ENCODE measurements around the gene HAPLN2. TPM values are rescaled to one million over a fixed set of nuclear protein-coding genes. Genes with fewer than 3 reads are reported as not detected.
"Not testable (repeated sequence)": the region's sequence is repeated elsewhere in the genome, so short reads cannot be mapped to it uniquely, and the experiment has no call there.

Gene HAPLN2
- total RNA-seq: not detected in 2 replicates
- polyA plus RNA-seq (2012): 0.14 TPM

- no peak for DNase-seq (ENCODE audit: low read depth)
Observed at GRCh38 chr1:156618853-156619581, at the start of gene HAPLN2. HAPLN2 (plus strand) TSS chr1:156619415; CDS start chr1:156623491, 4,076 bp downstream.

- peak; percentile 67 for DNase-seq (ENCODE audit: low read depth)
Observed at GRCh38 chr1:156571261-156571852, 47.9 kb upstream of the HAPLN2 start.

- DNase-seq (ENCODE audit: low read depth): peak; percentile 88
Observed at GRCh38 chr1:156571919-156572662, 47.1 kb upstream of the HAPLN2 start, which contains the start of gene IQGAP3. IQGAP3 (minus strand) TSS chr1:156572565; CDS start chr1:156572529, 36 bp downstream.

- DNase-seq (ENCODE audit: low read depth): no peak
Observed at GRCh38 chr1:156572663-156573018, 46.6 kb upstream of the HAPLN2 start.

GRCh38 chr1:156574039-156574633, 45.1 kb upstream of the HAPLN2 start:
- no peak for DNase-seq (ENCODE audit: low read depth)

- DNase-seq (ENCODE audit: low read depth): no peak
Observed at GRCh38 chr1:156577550-156577949, 41.7 kb upstream of the HAPLN2 start.

- DNase-seq (ENCODE audit: low read depth): no peak
Observed at GRCh38 chr1:156578055-156578454, 41.2 kb upstream of the HAPLN2 start.

GRCh38 chr1:156579472-156579871, 39.7 kb upstream of the HAPLN2 start, which contains the start of gene TTC24:
TTC24 (plus strand) TSS chr1:156579723; CDS start chr1:156581365, 1,642 bp downstream.
- no peak for DNase-seq (ENCODE audit: low read depth)

- DNase-seq (ENCODE audit: low read depth): peak; percentile 48
Observed at GRCh38 chr1:156581661-156582387, 37.4 kb upstream of the HAPLN2 start.

GRCh38 chr1:156582388-156583017, 36.7 kb upstream of the HAPLN2 start:
- no peak for DNase-seq (ENCODE audit: low read depth)

GRCh38 chr1:156583821-156584622, 35.2 kb upstream of the HAPLN2 start:
- peak; percentile 80 for DNase-seq (ENCODE audit: low read depth)

- no peak for DNase-seq (ENCODE audit: low read depth)
Observed at GRCh38 chr1:156584813-156585212, 34.4 kb upstream of the HAPLN2 start.

GRCh38 chr1:156586323-156586722, 32.9 kb upstream of the HAPLN2 start:
- no peak for DNase-seq (ENCODE audit: low read depth)

GRCh38 chr1:156586892-156587477, 32.2 kb upstream of the HAPLN2 start:
- DNase-seq (ENCODE audit: low read depth): no peak

- not testable (repeated sequence) for DNase-seq (ENCODE audit: low read depth)
Observed at GRCh38 chr1:156587927-156588326, 31.3 kb upstream of the HAPLN2 start.

- no peak for DNase-seq (ENCODE audit: low read depth)
Observed at GRCh38 chr1:156589546-156589945, 29.7 kb upstream of the HAPLN2 start.

- no peak for DNase-seq (ENCODE audit: low read depth)
Observed at GRCh38 chr1:156590326-156591180, 28.7 kb upstream of the HAPLN2 start.

- no peak for DNase-seq (ENCODE audit: low read depth)
Observed at GRCh38 chr1:156591181-156591431, 28.1 kb upstream of the HAPLN2 start.

All from myocyte (in vitro differentiated cells).